Right lobe of liver (tissue), 4 donors: ENCODE measurements around the gene CHMP4B.

ENCODE experiments used
- POLR2A ChIP-seq: fragments of 450-650 bp; IDR thresholded peaks from one replicate; pipeline ENCODE4 v1.6.1; 2017; ENCODE audit warnings: antibody characterized with exemption, mild to moderate bottlenecking
- TF ChIP-seq, protein P1 (sequence below), 4 donors: fragments of 200-600 bp in 3 of 4; fragments of 450-650 bp in 1 of 4; IDR thresholded peaks; one replicate each; pipeline versions ENCODE4 v1.5.1 to v1.8.0; 2016 to 2022; ENCODE audit warnings: antibody characterized with exemption in 4 of 4, mild to moderate bottlenecking in 2 of 4
- donor health status: DM: no; HTN: no; CAD: no.
- donor health status: DM: no; HTN: no; CAD: no.
- donor health status: DM: no; HTN: yes; CAD: no.

DNA sequence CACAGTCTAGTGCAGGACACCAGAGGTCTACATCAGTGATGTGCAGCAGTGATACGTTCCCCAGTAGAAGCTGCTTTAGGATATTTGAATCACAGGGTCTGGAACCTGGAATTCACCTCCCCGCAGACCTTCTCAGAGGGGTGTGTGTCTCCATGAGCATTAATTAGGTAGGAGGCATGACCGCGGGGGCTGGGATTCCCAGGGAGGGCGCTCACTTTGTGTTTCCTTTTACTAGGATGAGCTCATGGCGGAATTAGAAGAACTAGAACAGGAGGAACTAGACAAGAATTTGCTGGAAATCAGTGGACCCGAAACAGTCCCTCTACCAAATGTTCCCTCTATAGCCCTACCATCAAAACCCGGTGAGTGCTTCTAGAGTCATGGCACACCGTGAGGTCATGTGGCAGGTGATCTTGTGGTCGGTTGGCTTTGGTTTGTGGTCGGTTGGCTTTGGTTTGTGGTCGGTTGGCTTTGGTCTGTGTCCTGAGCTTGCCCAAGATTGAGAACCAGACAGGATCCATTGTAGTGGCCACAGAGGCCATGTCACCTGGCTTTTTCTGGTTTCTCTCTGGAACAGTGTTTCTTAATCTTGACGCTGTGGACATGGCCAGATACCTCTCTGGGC lies 40.8 kb downstream of the CHMP4B start:
- TF ChIP-seq, protein P1, sequence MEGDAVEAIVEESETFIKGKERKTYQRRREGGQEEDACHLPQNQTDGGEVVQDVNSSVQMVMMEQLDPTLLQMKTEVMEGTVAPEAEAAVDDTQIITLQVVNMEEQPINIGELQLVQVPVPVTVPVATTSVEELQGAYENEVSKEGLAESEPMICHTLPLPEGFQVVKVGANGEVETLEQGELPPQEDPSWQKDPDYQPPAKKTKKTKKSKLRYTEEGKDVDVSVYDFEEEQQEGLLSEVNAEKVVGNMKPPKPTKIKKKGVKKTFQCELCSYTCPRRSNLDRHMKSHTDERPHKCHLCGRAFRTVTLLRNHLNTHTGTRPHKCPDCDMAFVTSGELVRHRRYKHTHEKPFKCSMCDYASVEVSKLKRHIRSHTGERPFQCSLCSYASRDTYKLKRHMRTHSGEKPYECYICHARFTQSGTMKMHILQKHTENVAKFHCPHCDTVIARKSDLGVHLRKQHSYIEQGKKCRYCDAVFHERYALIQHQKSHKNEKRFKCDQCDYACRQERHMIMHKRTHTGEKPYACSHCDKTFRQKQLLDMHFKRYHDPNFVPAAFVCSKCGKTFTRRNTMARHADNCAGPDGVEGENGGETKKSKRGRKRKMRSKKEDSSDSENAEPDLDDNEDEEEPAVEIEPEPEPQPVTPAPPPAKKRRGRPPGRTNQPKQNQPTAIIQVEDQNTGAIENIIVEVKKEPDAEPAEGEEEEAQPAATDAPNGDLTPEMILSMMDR (IDR thresholded peaks at IDR 0.05) = no peak
- TF ChIP-seq POLR2A = no peak
